ENCODE measurements around the gene TAF7. TPM values are rescaled to one million over a fixed set of nuclear protein-coding genes. Genes with fewer than 3 reads are reported as not detected.
A peak's percentile ranks its signal among the peaks of the same experiment; 100 is the strongest.

Gene TAF7
- total RNA-seq, result 10 to 100 TPM; 86.2 to 95.9 TPM

DNA sequence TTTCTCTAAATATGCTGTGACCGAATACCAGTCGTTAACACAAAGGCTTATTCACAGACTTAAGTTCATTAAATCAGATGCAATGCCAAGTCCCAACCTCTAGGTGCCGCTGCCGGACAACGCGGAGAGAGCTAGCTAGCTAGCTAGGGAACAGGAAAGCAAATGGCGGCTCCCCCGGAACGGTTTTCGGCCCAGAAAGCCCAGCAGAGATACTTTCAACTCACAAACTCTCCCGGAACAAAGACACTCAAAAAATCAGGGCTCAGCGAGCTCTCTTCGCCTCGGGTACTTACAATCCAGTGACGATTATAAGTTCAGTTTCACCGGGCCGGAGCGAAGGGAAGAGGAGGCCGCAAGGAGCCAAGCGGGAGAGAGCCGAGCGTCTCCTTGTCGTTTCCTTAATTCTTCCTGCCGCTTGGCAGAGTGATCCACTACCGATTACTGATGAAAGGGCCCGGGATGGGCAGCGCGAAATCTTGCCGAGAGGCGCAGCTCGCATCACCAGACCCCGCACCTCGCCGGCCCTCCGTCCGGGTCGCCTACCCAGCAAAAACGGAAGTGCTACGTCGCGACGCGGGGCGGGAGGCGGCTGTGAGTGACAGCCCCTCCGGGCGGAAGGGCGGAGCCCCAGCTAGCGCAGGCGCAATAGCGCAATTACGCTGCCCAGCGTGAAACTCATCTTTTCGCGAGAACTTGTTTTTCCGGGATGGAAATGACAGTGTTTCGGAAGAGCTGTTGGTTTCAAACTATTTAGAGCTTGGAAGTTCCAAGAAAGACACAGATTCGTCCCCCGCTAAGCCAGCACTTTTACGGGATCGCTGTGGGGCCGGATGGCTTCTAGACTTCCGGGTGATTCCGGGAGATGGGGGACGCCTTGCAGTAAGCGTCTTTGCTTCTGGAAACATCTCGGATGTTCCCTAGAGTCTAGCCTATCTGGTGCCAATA is at the start of gene TAF7:
Gene TAF7, minus strand, starts transcription at position 560 of the 945 bp plus-strand sequence. CDS start 740 bp downstream, outside the sequence.
- Mint-ChIP-seq H3K4me1 (peaks cover 18% of the 10 kb centered on the region), H3K36me3 (peaks cover 35% of the 10 kb centered on the region), H3K27me3 (no peaks in the 10 kb centered on the region), H3K27ac (peak within 1 kb of the TSS; percentile 96), H3K4me3 (peak within 1 kb of the TSS; percentile 86), H3K9me3 (peaks cover 31% of the 10 kb centered on the region)
- DNase-seq (peak; percentile 96), ATAC-seq (ENCODE audit: low read depth) (peak; percentile 93)
- POLR2A ChIA-PET, result interaction anchor here (0.6 to 1.5 kb wide), 15 partner anchors 9 to 620 kb away, joined by 3 to 8 read pairs (median 5); partner anchors contain the start of genes HDAC3, PCDHGA1, PCDHGA11 and PCDHGA2

DNA sequence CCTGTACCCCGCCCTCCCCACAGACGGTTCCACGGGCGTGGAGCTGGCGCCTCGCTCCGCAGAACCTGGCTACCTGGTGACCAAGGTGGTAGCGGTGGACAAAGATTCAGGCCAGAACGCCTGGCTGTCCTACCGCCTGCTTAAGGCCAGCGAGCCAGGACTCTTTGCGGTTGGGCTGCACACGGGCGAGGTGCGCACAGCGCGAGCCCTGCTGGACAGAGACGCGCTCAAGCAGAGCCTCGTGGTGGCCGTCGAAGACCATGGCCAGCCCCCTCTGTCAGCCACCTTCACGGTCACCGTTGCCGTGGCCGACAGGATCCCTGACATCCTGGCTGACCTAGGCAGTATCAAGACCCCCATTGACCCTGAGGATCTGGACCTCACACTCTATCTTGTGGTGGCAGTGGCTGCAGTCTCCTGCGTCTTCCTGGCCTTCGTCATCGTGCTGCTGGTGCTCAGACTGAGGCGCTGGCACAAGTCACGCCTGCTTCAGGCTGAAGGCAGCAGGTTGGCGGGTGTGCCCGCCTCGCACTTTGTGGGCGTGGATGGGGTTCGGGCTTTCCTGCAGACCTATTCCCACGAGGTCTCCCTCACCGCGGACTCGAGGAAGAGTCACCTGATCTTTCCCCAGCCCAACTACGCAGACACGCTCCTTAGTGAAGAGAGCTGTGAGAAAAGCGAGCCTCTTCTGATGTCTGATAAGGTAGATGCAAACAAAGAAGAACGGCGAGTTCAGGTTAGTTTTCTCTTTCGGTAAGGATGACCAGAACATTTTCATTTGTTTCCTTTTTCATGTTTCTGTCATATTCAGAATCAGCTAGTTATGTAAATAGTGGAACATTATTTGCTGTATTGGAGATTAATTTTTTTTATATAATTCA is 45.7 kb upstream of the TAF7 start:
- Mint-ChIP-seq H3K36me3 (peaks cover 15% of the 10 kb centered on the region), H3K4me1 (peaks cover 4% of the 10 kb centered on the region), H3K4me3 (no peak overlapping the region), H3K27ac (no peak overlapping the region), H3K9me3 (peaks cover 22% of the 10 kb centered on the region), H3K27me3 (peaks cover 64% of the 10 kb centered on the region)
- DNase-seq (no peak), ATAC-seq (ENCODE audit: low read depth) (no peak)
- POLR2A ChIA-PET, result no interaction called here

GRCh38 chr5:141363952-141364660 is 43.5 kb upstream of the TAF7 start, which contains the start of gene PCDHGA5:
PCDHGA5 (plus strand) TSS chr5:141364162; CDS start chr5:141364331, 169 bp downstream.
- Mint-ChIP-seq H3K9me3 (peaks cover 28% of the 10 kb centered on the region), H3K36me3 (peaks cover 18% of the 10 kb centered on the region), H3K4me1 (peaks cover 1% of the 10 kb centered on the region), H3K27me3 (peaks cover 63% of the 10 kb centered on the region), H3K4me3 (no peak within 1 kb of the TSS), H3K27ac (peak within 1 kb of the TSS; percentile 34)
- POLR2A ChIA-PET, result no interaction called here
- DNase-seq, result no peak
- ATAC-seq (ENCODE audit: low read depth), result no peak

- POLR2A ChIA-PET, result no interaction called here
Measured at GRCh38 chr5:141362719-141363118, 42.1 kb upstream of the TAF7 start.

GRCh38 chr5:141360685-141361084 is 40.1 kb upstream of the TAF7 start:
- peaks cover 16% of the 10 kb centered on the region for H3K36me3 Mint-ChIP-seq
- DNase-seq (no peak), ATAC-seq (ENCODE audit: low read depth) (no peak)
- peaks cover 64% of the 10 kb centered on the region for H3K27me3 Mint-ChIP-seq
- peaks cover 1% of the 10 kb centered on the region for H3K4me1 Mint-ChIP-seq
- H3K27ac Mint-ChIP-seq, result no peak overlapping the region
- H3K9me3 Mint-ChIP-seq, result peaks cover 34% of the 10 kb centered on the region
- no peak overlapping the region for H3K4me3 Mint-ChIP-seq
- POLR2A ChIA-PET, result no interaction called here

More at GRCh38 chr5:141362719-141363118, 42.1 kb upstream of the TAF7 start:
- no peak for DNase-seq
- Mint-ChIP-seq H3K4me3 (no peak overlapping the region), H3K27ac (no peak overlapping the region), H3K27me3 (peaks cover 65% of the 10 kb centered on the region), H3K4me1 (peaks cover 1% of the 10 kb centered on the region), H3K36me3 (peaks cover 18% of the 10 kb centered on the region), H3K9me3 (peaks cover 28% of the 10 kb centered on the region)
- ATAC-seq (ENCODE audit: low read depth), result no peak

GRCh38 chr5:141359790-141360426 is 39.3 kb upstream of the TAF7 start, which contains the start of gene PCDHGB2:
PCDHGB2 (plus strand) TSS chr5:141359994; CDS start chr5:141360136, 142 bp downstream.
- Mint-ChIP-seq H3K27ac (peak within 1 kb of the TSS; percentile 51), H3K27me3 (peaks cover 59% of the 10 kb centered on the region), H3K9me3 (peaks cover 28% of the 10 kb centered on the region), H3K4me3 (peak within 1 kb of the TSS; percentile 83), H3K4me1 (peaks cover 1% of the 10 kb centered on the region), H3K36me3 (peaks cover 11% of the 10 kb centered on the region)
- POLR2A ChIA-PET, result no interaction called here
- DNase-seq (no peak), ATAC-seq (ENCODE audit: low read depth) (no peak)

DNA sequence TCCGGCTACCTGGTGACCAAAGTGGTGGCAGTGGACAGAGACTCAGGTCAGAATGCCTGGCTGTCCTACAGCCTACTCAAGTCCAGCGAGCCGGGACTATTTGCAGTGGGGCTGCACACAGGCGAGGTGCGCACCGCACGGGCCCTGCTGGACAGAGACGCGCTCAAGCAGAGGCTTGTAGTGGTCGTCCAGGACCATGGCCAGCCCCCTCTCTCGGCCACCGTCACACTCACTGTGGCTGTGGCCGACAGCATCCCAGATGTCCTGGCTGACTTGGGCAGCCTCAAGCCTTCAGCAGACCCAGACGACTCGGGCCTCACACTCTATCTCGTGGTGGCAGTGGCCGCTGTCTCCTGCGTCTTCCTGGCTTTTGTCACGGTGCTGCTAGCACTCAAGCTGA is 36.4 kb upstream of the TAF7 start:
- Mint-ChIP-seq H3K36me3 (peaks cover 7% of the 10 kb centered on the region), H3K9me3 (peaks cover 22% of the 10 kb centered on the region), H3K27ac (no peak overlapping the region), H3K4me1 (peaks cover 1% of the 10 kb centered on the region), H3K4me3 (no peak overlapping the region), H3K27me3 (peaks cover 53% of the 10 kb centered on the region)
- ATAC-seq (ENCODE audit: low read depth), result no peak
- no peak for DNase-seq
- POLR2A ChIA-PET, result no interaction called here

DNA sequence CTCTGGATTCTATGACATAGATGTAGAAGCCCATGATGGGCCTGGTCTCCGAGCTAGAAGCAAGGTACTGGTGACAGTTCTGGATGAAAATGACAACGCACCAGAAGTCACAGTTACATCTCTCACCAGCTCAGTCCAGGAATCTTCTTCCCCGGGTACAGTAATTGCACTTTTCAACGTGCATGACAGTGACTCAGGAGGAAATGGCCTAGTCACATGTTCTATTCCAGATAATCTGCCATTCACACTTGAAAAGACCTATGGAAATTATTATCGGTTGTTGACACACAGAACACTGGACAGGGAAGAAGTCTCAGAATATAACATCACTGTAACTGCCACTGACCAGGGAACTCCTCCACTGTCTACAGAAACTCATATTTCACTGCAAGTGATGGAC is 35.5 kb upstream of the TAF7 start:
- Mint-ChIP-seq H3K4me1 (peaks cover 1% of the 10 kb centered on the region), H3K27ac (no peak overlapping the region), H3K9me3 (peaks cover 19% of the 10 kb centered on the region), H3K36me3 (peaks cover 4% of the 10 kb centered on the region), H3K4me3 (no peak overlapping the region), H3K27me3 (peaks cover 49% of the 10 kb centered on the region)
- POLR2A ChIA-PET, result no interaction called here
- no peak for DNase-seq
- ATAC-seq (ENCODE audit: low read depth), result no peak

DNA sequence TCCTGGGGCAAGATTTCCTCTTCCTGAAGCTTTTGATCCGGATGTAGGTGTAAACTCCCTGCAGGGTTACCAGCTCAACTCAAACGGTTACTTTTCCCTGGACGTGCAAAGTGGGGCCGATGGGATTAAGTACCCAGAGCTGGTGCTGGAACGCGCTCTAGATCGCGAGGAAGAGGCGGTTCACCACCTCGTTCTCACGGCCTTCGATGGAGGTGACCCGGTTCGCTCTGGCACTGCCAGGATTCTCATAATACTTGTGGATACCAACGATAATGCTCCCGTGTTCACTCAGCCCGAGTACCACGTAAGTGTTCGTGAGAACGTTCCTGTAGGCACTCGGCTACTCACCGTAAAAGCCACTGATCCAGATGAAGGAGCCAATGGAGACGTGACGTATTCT is 35.1 kb upstream of the TAF7 start:
- POLR2A ChIA-PET, result no interaction called here
- H3K9me3 Mint-ChIP-seq, result peaks cover 14% of the 10 kb centered on the region
- DNase-seq (no peak), ATAC-seq (ENCODE audit: low read depth) (no peak)
- H3K4me1 Mint-ChIP-seq, result peaks cover 1% of the 10 kb centered on the region
- H3K4me3 Mint-ChIP-seq, result no peak overlapping the region
- no peak overlapping the region for H3K27ac Mint-ChIP-seq
- H3K27me3 Mint-ChIP-seq, result peaks cover 44% of the 10 kb centered on the region
- peaks cover 2% of the 10 kb centered on the region for H3K36me3 Mint-ChIP-seq

DNA sequence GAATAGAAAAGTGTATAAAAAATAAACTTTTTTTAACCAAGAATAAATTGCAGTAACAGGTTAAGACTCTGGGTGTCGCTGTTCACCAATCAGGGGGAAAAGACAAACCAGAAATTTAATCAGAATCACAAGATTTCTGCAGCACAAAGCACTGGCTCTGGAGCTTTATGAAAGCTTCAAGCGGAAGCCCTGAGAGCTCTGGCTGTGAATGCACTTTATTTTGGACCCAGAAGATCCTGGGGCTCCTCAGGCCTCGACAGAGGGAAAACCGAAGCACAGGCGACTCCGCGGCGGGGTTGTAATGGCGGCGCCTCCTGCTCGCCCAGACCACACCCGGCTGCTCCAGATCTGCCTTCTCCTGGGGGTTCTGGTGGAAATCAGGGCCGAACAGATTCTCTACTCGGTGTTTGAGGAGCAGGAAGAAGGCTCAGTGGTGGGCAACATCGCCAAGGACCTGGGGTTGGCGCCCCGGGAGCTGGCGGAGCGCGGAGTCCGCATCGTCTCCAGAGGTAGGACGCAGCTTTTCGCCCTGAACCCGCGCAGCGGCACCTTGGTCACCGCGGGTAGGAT is 34.4 kb upstream of the TAF7 start, which contains the start of gene PCDHGA4:
Gene PCDHGA4, plus strand, starts transcription at position 122 of the 570 bp plus-strand sequence. Its CDS starts 87 bp downstream, at position 209.
- DNase-seq, result no peak
- Mint-ChIP-seq H3K4me1 (peaks cover 1% of the 10 kb centered on the region), H3K9me3 (peaks cover 13% of the 10 kb centered on the region), H3K27ac (no peak within 1 kb of the TSS), H3K27me3 (peaks cover 42% of the 10 kb centered on the region), H3K36me3 (peaks cover 2% of the 10 kb centered on the region), H3K4me3 (no peak within 1 kb of the TSS)
- no peak for ATAC-seq (ENCODE audit: low read depth)
- POLR2A ChIA-PET, result no interaction called here

DNA sequence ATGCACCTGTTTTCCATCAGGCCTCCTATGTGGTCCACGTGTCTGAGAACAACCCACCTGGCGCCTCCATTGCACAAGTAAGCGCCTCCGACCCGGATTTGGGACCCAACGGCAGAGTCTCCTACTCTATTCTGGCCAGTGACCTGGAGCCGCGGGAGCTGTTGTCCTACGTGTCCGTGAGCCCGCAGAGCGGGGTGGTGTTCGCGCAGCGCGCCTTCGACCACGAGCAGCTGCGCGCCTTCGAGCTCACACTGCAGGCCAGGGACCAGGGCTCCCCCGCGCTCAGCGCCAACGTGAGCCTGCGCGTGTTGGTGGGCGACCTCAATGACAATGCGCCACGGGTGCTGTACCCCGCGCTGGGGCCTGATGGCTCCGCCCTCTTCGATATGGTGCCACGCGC is 31.0 kb upstream of the TAF7 start:
- ATAC-seq (ENCODE audit: low read depth) (no peak), DNase-seq (no peak)
- Mint-ChIP-seq H3K27me3 (peaks cover 43% of the 10 kb centered on the region), H3K9me3 (peaks cover 16% of the 10 kb centered on the region), H3K4me3 (no peak overlapping the region), H3K4me1 (no peaks in the 10 kb centered on the region), H3K27ac (no peak overlapping the region), H3K36me3 (peaks cover 2% of the 10 kb centered on the region)
- POLR2A ChIA-PET, result no interaction called here
